H1 (cell line): Measurements from ENCODE around the gene ATAT1. TPM values are rescaled to one million over a fixed set of nuclear protein-coding genes. Genes with fewer than 3 reads are reported as not detected.

Experiments used
- CTCF ChIA-PET: fragments of 300-600 bp; sonication (Branson Sonifier 250); formaldehyde crosslinking; loops from one replicate; lab custom pipeline; 2021; ENCODE audit not compliant: partially characterized antibody; lab: Charles Lee
- POLR2A ChIA-PET: fragments of 300-600 bp; sonication (Branson Sonifier 250); formaldehyde crosslinking; loops from one replicate; lab custom pipeline; 2021; ENCODE audit warnings: inconsistent platforms; ENCODE audit not compliant: partially characterized antibody; lab: Charles Lee
- DNase-seq, 2 experiments: peaks; one replicate each; pipeline versions ENCODE4 v3.0.0 to v3.0.0-alpha.2; 2010 to 2022; ENCODE audit warnings: low spot score in 2 of 2, low read depth in 1 of 2, mixed read lengths in 1 of 2
- FAIRE-seq: peaks from 2 replicates; lab custom pipeline; 2011; peaks lifted over from hg19 to GRCh38; lab: Jason Lieb, UNC
- H2AFZ ChIP-seq: 2 replicates; pipeline ENCODE4 v1.8.1; 2012; ENCODE audit warnings: low read length, inconsistent platforms
- H2AK5ac ChIP-seq: 2 replicates; pipeline ENCODE4 v1.6.1; 2013; ENCODE audit warnings: low read depth, low read length
- H2BK120ac ChIP-seq: replicated peaks from 2 replicates; pipeline ENCODE3; 2013; ENCODE audit warnings: low read depth, low read length, inconsistent platforms
- H2BK12ac ChIP-seq: 2 replicates; pipeline ENCODE4 v1.6.1; 2013; ENCODE audit warnings: low read depth, low read length
- H2BK15ac ChIP-seq: 2 replicates; pipeline ENCODE4 v1.6.1; 2013; ENCODE audit warnings: low read length
- H2BK20ac ChIP-seq: 2 replicates; pipeline ENCODE4 v1.6.1; 2013; ENCODE audit warnings: low read length
- H2BK5ac ChIP-seq: 2 replicates; pipeline ENCODE4 v1.6.1; 2013; ENCODE audit warnings: low read depth, low read length
- H3K14ac ChIP-seq: 2 replicates; pipeline ENCODE4 v1.6.1; 2013; ENCODE audit warnings: inconsistent platforms; ENCODE audit not compliant: insufficient read length
- H3K18ac ChIP-seq: 2 replicates; pipeline ENCODE4 v1.6.1; 2013; ENCODE audit warnings: low read length; ENCODE audit errors: extremely low read depth
- H3K23ac ChIP-seq: 2 replicates; pipeline ENCODE4 v1.6.1; 2013; ENCODE audit warnings: inconsistent platforms; ENCODE audit not compliant: insufficient read length
- H3K23me2 ChIP-seq: 2 replicates; pipeline ENCODE4 v1.6.1; 2013; ENCODE audit warnings: low read depth, low read length
- H3K27ac ChIP-seq: 2 replicates; pipeline ENCODE4 v1.6.1; 2011; ENCODE audit warnings: low read depth, low read length, inconsistent platforms
- H3K27me3 ChIP-seq, 4 experiments: replicated peaks in 1 of 4; 1 replicate in 1 of 4; 2 replicates in 3 of 4; pipeline versions ENCODE4 v1.6.1 to v1.8.1; 2011 to 2013; ENCODE audit warnings: low read length in 3 of 4, mild to moderate bottlenecking in 3 of 4, inconsistent platforms in 2 of 4, mixed read lengths in 2 of 4, moderate library complexity in 1 of 4; ENCODE audit not compliant: control insufficient read depth in 3 of 4, insufficient read depth in 3 of 4; ENCODE audit errors: extremely low read depth in 1 of 4
- H3K36me3 ChIP-seq, 4 experiments: 2 replicates each; pipeline versions ENCODE4 v1.6.1 to v1.8.1; 2011 to 2013; ENCODE audit warnings: mild to moderate bottlenecking in 4 of 4, low read length in 3 of 4, moderate library complexity in 2 of 4, control low read depth in 1 of 4, inconsistent platforms in 1 of 4; ENCODE audit not compliant: insufficient read depth in 4 of 4, control insufficient read depth in 2 of 4
- H3K4ac ChIP-seq: replicated peaks from 2 replicates; pipeline ENCODE3; 2013; ENCODE audit warnings: low read length, low read depth, mixed read lengths, inconsistent platforms; ENCODE audit not compliant: insufficient read length
- H3K4me1 ChIP-seq, 4 experiments: replicated peaks in 1 of 4; 1 replicate in 1 of 4; 2 replicates in 3 of 4; pipeline versions ENCODE4 v1.6.1 to v1.8.1; 2011 to 2013; ENCODE audit warnings: low read length in 3 of 4, inconsistent platforms in 2 of 4, mixed read lengths in 1 of 4; ENCODE audit not compliant: insufficient read depth in 4 of 4, control insufficient read depth in 3 of 4
- H3K4me2 ChIP-seq, 2 experiments: 2 replicates each; pipeline versions ENCODE4 v1.6.1 to v1.8.1; 2011 to 2013; ENCODE audit warnings: low read depth in 2 of 2, low read length in 2 of 2, control low read depth in 1 of 2, inconsistent platforms in 1 of 2, mild to moderate bottlenecking in 1 of 2; ENCODE audit not compliant: insufficient read depth in 1 of 2
- H3K4me3 ChIP-seq, 4 experiments: fragments of 200-600, 300-600 bp in 1 of 4; sonication (generic), shearing (Covaris generic), sonication (Bioruptor Twin) in 1 of 4; 2 replicates each; pipeline versions ENCODE4 v1.5.1 to v1.8.1; 2011 to 2016; ENCODE audit warnings: low read length in 4 of 4, low read depth in 3 of 4, control low read depth in 2 of 4, inconsistent platforms in 2 of 4, mild to moderate bottlenecking in 2 of 4, mixed read lengths in 1 of 4, moderate library complexity in 1 of 4; ENCODE audit not compliant: insufficient read depth in 2 of 4; ENCODE audit errors: extremely low read depth in 1 of 4
- H3K56ac ChIP-seq: replicated peaks from 2 replicates; pipeline ENCODE3; 2013; ENCODE audit warnings: low read depth, mild to moderate bottlenecking, mixed read lengths, low read length, inconsistent platforms; ENCODE audit not compliant: insufficient read length
- H3K79me1 ChIP-seq: 2 replicates; pipeline ENCODE4 v1.6.1; 2013; ENCODE audit warnings: low read depth, low read length, control low read depth
- H3K79me2 ChIP-seq, 2 experiments: 2 replicates each; pipeline versions ENCODE4 v1.6.1 to v1.8.1; 2012 to 2013; ENCODE audit warnings: low read length in 2 of 2, mild to moderate bottlenecking in 2 of 2, inconsistent platforms in 1 of 2; ENCODE audit not compliant: insufficient read depth in 2 of 2, control insufficient read depth in 1 of 2
- H3K9ac ChIP-seq, 4 experiments: replicated peaks in 1 of 4; 1 replicate in 1 of 4; 2 replicates in 3 of 4; pipeline versions ENCODE4 v1.6.1 to v1.8.1; 2011 to 2013; ENCODE audit warnings: low read depth in 3 of 4, low read length in 3 of 4, control low read depth in 2 of 4, mild to moderate bottlenecking in 2 of 4, moderate library complexity in 2 of 4, inconsistent platforms in 1 of 4; ENCODE audit errors: extremely low read depth in 1 of 4
- H3K9me3 ChIP-seq, 2 experiments: 2 replicates each; pipeline versions ENCODE4 v1.6.1 to v1.8.1; 2012 to 2013; ENCODE audit warnings: mild to moderate bottlenecking in 2 of 2, moderate library complexity in 2 of 2, control low read depth in 1 of 2, inconsistent platforms in 1 of 2, low read depth in 1 of 2, low read length in 1 of 2, mixed read lengths in 1 of 2; ENCODE audit not compliant: insufficient read depth in 2 of 2
- H4K20me1 ChIP-seq, 2 experiments: replicated peaks in 1 of 2; 2 replicates each; pipeline versions ENCODE3 to v1.8.1; 2011 to 2013; ENCODE audit warnings: inconsistent platforms in 2 of 2, low read length in 2 of 2, mild to moderate bottlenecking in 1 of 2; ENCODE audit not compliant: insufficient read depth in 2 of 2, control insufficient read depth in 1 of 2
- H4K5ac ChIP-seq: 2 replicates; pipeline ENCODE4 v1.6.1; 2013; ENCODE audit warnings: low read length, low read depth, mixed read lengths, inconsistent platforms; ENCODE audit not compliant: insufficient read length
- H4K8ac ChIP-seq: 2 replicates; pipeline ENCODE4 v1.8.0; 2013; ENCODE audit warnings: mild to moderate bottlenecking, moderate library complexity, low read length, inconsistent platforms; ENCODE audit not compliant: insufficient read depth; ENCODE audit errors: extremely low read depth
- H4K91ac ChIP-seq: replicated peaks from 2 replicates; pipeline ENCODE3; 2013; ENCODE audit warnings: low read length, mixed read lengths, inconsistent platforms; ENCODE audit not compliant: insufficient read length
- ASH2L ChIP-seq: fragments of 200-600, 300-600 bp; sonication (generic); IDR thresholded peaks from one replicate; pipeline ENCODE4 v1.7.1; 2017; ENCODE audit warnings: low read length
- CBX5 ChIP-seq: fragments of 300-800, 300-1000 bp; sonication (generic); IDR thresholded peaks from 2 replicates; pipeline ENCODE4 v1.7.1; 2016; ENCODE audit warnings: antibody characterized with exemption, low read length, low read depth
- PHF8 ChIP-seq: fragments of 200-600 bp; sonication (generic); conservative IDR thresholded peaks from 2 replicates; pipeline ENCODE4 v1.7.1; 2012; ENCODE audit warnings: low read depth, mild to moderate bottlenecking, inconsistent platforms, low read length, moderate library complexity
- RNF2 ChIP-seq: fragments of 200-900, 300-1000 bp; sonication (generic); IDR thresholded peaks from 2 replicates; pipeline ENCODE4 v1.7.1; 2016; ENCODE audit warnings: borderline replicate concordance, low read depth, mild to moderate bottlenecking, antibody characterized with exemption, low read length; ENCODE audit not compliant: poor library complexity, severe bottlenecking; ENCODE audit errors: missing control alignments
- RXRA ChIP-seq: IDR thresholded peaks from 2 replicates; pipeline ENCODE4 v1.6.1; 2011; ENCODE audit warnings: low read depth, mild to moderate bottlenecking, low read length, moderate library complexity; ENCODE audit not compliant: insufficient read depth
- SIN3A ChIP-seq, 2 experiments: IDR thresholded peaks in 1 of 2; conservative IDR thresholded peaks in 1 of 2; 2 replicates each; pipeline ENCODE4 v1.6.1; 2011 to 2012; ENCODE audit warnings: low read length in 2 of 2, improper control_type of control experiment in 1 of 2, low read depth in 1 of 2, mild to moderate bottlenecking in 1 of 2
- polyA plus RNA-seq, 7 experiments: library from polyadenylated mRNA; depleted of rRNA in 3 of 7; stranded (reverse) in 5 of 7; unstranded in 2 of 7; fragments of >200 nt in 5 of 7; fragments of 200-250 nt in 2 of 7; gene quantifications; 1 replicate in 5 of 7; 2 replicates in 1 of 7; 4 replicates in 1 of 7; pipeline versions ENCODE4 v1.2.1 to v1.2.3, GENCODE V29; 2011 to 2013; ENCODE audit warnings: missing spikeins in 2 of 7, mixed read lengths in 2 of 7
- total RNA-seq: library from RNA; stranded (reverse); fragmentation: NEBNext Ultra II Directional; extraction: Animal tissue kit (Norgen Biotek cat#: 25700); gene quantifications from 2 replicates; pipeline ENCODE4 v1.2.1, GENCODE V29; 2021
- TF ChIP-seq, protein P1 (sequence below), 3 experiments: IDR thresholded peaks; 1 replicate in 2 of 3; 2 replicates in 1 of 3; pipeline versions ENCODE4 v1.5.1 to v1.6.1; 2011; ENCODE audit warnings: low read length in 3 of 3, mild to moderate bottlenecking in 3 of 3, inconsistent platforms in 2 of 3, low read depth in 1 of 3, moderate library complexity in 1 of 3; ENCODE audit not compliant: insufficient read depth in 1 of 3; ENCODE audit errors: control extremely low read depth in 1 of 3
- TF ChIP-seq, protein P2 (sequence below): IDR thresholded peaks from 2 replicates; pipeline ENCODE4 v1.6.1; 2011; ENCODE audit warnings: low read depth, mild to moderate bottlenecking, low read length; ENCODE audit not compliant: insufficient read depth
- TF ChIP-seq, protein P3 (sequence below): IDR thresholded peaks from 2 replicates; pipeline ENCODE4 v1.6.1; 2012; ENCODE audit warnings: inconsistent platforms

ATAT1 gene
- total and polyA plus RNA-seq, 2 of the 8 experiments (the other 6 are each of a cell fraction or from before 2014, with no cell fraction given), result 14.4 to 14.6 TPM

DNA sequence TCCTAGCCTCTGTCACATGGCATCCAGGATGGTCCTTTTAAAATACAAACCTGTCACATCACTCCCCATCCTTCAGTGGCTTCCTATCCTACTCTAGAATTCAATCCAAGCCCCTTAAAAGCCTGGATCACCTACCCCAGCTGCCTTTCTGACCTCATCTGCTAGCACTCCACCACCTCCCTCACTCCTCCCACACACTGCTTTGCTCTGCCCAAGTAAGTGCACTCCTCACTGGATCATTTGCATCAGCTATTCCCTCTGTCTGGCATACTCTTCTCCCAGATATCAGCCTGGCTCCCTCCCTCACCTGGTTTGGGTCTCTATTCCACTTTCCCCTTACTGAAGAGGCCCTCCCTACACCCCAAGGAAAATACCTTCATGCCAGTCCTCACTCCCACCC lies 30.8 kb downstream of the ATAT1 start:
- H3K23ac ChIP-seq, result no peak overlapping the region
- H2BK12ac ChIP-seq, result no peak overlapping the region
- H3K4me3 ChIP-seq, result no peak overlapping the region
- H3K9ac ChIP-seq, result no peak overlapping the region
- no peak overlapping the region for H2BK5ac ChIP-seq
- H2BK15ac ChIP-seq, result no peak overlapping the region
- H3K27ac ChIP-seq, result no peak overlapping the region
- H4K8ac ChIP-seq, result no peak overlapping the region
- FAIRE-seq (no peak), DNase-seq (no peak)
- H3K27me3 ChIP-seq, result no peaks in the 10 kb centered on the region
- no peak overlapping the region for H3K18ac ChIP-seq
- no peak overlapping the region for H3K4me2 ChIP-seq
- H3K79me1 ChIP-seq, result no peaks in the 10 kb centered on the region
- no peak overlapping the region for H2AK5ac ChIP-seq
- H3K14ac ChIP-seq, result no peak overlapping the region
- H3K36me3 ChIP-seq, result peaks cover 18 to 74% (median 65%) of the 10 kb centered on the region in 4 experiments
- POLR2A ChIA-PET, result interaction anchor here (0.6 to 1.9 kb wide), 7 partner anchors 9 to 170 kb away, joined by 3 to 9 read pairs (median 4); no protein-coding TSS in a partner anchor
- H4K91ac ChIP-seq, result no peak overlapping the region
- no peaks in the 10 kb centered on the region for H3K79me2 ChIP-seq
- CTCF ChIA-PET, result interaction anchor here (1.5 to 3.3 kb wide), 2 partner anchors 9 to 14 kb away, joined by 3 to 12 read pairs; partner anchors contain the start of gene DHX16
- H3K23me2 ChIP-seq, result no peaks in the 10 kb centered on the region
- H2BK120ac ChIP-seq, result no peak overlapping the region
- no peak overlapping the region for H2AFZ ChIP-seq
- TF ChIP-seq SIN3A (conservative IDR thresholded peaks at IDR 0.05 in 1 of 2, IDR thresholded peaks at IDR 0.05 in 1 of 2; ENCODE audit: low read depth in 1 of 2, low read length in 2 of 2) (no peak), ASH2L (no peak), PHF8 (no peak), RNF2 (no peak), RXRA (no peak), CBX5 (no peak)
- TF ChIP-seq, protein P1, sequence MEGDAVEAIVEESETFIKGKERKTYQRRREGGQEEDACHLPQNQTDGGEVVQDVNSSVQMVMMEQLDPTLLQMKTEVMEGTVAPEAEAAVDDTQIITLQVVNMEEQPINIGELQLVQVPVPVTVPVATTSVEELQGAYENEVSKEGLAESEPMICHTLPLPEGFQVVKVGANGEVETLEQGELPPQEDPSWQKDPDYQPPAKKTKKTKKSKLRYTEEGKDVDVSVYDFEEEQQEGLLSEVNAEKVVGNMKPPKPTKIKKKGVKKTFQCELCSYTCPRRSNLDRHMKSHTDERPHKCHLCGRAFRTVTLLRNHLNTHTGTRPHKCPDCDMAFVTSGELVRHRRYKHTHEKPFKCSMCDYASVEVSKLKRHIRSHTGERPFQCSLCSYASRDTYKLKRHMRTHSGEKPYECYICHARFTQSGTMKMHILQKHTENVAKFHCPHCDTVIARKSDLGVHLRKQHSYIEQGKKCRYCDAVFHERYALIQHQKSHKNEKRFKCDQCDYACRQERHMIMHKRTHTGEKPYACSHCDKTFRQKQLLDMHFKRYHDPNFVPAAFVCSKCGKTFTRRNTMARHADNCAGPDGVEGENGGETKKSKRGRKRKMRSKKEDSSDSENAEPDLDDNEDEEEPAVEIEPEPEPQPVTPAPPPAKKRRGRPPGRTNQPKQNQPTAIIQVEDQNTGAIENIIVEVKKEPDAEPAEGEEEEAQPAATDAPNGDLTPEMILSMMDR (IDR thresholded peaks at IDR 0.05; ENCODE audit: control extremely low read depth in 1 of 3, insufficient read depth in 1 of 3, low read depth in 1 of 3, low read length in 3 of 3), result no peak
- TF ChIP-seq, protein P2, sequence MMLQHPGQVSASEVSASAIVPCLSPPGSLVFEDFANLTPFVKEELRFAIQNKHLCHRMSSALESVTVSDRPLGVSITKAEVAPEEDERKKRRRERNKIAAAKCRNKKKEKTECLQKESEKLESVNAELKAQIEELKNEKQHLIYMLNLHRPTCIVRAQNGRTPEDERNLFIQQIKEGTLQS, result no peak
- TF ChIP-seq, protein P3, sequence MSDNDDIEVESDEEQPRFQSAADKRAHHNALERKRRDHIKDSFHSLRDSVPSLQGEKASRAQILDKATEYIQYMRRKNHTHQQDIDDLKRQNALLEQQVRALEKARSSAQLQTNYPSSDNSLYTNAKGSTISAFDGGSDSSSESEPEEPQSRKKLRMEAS, result no peak
- H2BK20ac ChIP-seq, result no peak overlapping the region
- no peak overlapping the region for H3K4ac ChIP-seq
- H3K9me3 ChIP-seq, result no peaks in the 10 kb centered on the region
- no peaks in the 10 kb centered on the region for H3K4me1 ChIP-seq
- peaks cover 3 to 6% of the 10 kb centered on the region in 2 experiments for H4K20me1 ChIP-seq
- no peak overlapping the region for H4K5ac ChIP-seq
- H3K56ac ChIP-seq, result no peak overlapping the region
